ENCODE data around the gene ZAP70.

ZAP70 gene

DNA sequence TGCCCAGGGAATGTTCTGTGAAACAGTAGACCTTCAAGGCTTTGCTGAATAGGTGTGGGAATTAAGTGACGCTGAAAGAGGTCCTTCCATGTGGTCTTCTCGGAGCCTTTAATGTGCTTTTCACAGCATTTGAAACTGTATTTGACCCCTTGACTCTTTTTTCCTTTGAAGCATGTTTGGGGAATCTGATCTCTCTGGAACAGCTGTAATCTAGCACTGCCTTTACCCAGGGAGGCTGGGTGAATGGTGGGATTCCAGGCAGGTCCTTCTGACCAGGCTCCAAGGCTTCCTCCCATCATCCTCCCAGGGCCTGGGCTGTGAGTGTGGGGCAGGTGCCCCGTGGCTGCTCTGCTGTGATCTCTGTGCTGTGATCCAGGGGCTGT, 4.2 kb downstream of the ZAP70 start:
- DNase-seq (ENCODE audit: low read depth, low spot score), result no peak
- ChIA-PET POLR2A (no interaction called here), CTCF (interaction anchor here (0.7 to 13.7 kb wide), 3 partner anchors 19 to 127 kb away, joined by 3 to 134 read pairs (median 5); no protein-coding TSS in a partner anchor)
- TF ChIP-seq, protein P1, sequence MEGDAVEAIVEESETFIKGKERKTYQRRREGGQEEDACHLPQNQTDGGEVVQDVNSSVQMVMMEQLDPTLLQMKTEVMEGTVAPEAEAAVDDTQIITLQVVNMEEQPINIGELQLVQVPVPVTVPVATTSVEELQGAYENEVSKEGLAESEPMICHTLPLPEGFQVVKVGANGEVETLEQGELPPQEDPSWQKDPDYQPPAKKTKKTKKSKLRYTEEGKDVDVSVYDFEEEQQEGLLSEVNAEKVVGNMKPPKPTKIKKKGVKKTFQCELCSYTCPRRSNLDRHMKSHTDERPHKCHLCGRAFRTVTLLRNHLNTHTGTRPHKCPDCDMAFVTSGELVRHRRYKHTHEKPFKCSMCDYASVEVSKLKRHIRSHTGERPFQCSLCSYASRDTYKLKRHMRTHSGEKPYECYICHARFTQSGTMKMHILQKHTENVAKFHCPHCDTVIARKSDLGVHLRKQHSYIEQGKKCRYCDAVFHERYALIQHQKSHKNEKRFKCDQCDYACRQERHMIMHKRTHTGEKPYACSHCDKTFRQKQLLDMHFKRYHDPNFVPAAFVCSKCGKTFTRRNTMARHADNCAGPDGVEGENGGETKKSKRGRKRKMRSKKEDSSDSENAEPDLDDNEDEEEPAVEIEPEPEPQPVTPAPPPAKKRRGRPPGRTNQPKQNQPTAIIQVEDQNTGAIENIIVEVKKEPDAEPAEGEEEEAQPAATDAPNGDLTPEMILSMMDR (IDR thresholded peaks at IDR 0.05; ENCODE audit: insufficient read depth, low read length, missing control alignments), result no peak
- no peak overlapping the region for H3K4me3 ChIP-seq (ENCODE audit: low read depth, low read length)

DNA sequence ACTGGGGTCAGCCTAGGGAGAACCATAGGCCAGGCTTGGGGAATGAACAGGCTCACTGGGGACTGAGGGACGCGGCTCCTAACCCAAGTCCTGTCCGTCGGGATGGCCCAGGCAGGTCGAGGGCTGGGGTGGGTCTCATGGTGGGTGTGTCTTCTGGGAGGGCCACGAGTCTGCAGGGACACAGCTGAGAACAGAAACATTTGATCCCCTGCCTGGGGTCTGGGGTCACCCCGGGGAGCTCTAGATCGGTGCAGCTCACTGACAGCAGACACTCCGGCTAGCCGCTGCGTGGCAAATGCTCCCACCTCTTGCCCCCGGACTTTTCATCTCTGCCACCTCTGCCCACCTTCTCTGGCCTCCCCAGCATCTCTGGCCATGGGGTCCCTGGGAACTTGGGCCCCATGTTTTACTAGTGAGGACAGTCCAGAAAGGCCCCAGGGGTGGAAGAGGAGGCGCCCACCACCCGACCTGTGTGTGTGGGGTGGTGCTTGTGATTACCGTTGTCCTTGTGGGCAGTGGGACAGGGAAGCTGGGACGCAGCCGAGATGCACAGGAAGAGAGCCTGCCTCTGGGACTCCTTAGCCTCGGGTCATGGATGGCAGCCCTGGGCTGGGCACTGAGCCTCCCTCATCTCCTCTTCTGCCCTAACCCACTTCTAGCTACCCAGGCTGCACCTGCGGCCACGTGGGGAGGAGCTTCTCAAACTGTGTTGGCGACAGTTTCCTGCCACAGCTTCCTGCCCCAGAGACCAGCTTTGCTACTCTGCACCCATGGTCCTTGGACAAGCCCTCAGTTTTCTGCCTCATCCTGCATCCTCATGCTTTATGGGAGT, 4.9 kb downstream of the ZAP70 start:
- TF ChIP-seq, protein P1 (IDR thresholded peaks at IDR 0.05; ENCODE audit: insufficient read depth, low read length, missing control alignments), result no peak
- ChIA-PET CTCF (interaction anchor here (0.5 to 13.7 kb wide), 4 partner anchors 19 to 577 kb away, joined by 3 to 134 read pairs (median 4); no protein-coding TSS in a partner anchor), POLR2A (no interaction called here)
- no peak overlapping the region for H3K4me3 ChIP-seq (ENCODE audit: low read depth, low read length)
- DNase-seq (ENCODE audit: low read depth, low spot score), result no peak

DNA sequence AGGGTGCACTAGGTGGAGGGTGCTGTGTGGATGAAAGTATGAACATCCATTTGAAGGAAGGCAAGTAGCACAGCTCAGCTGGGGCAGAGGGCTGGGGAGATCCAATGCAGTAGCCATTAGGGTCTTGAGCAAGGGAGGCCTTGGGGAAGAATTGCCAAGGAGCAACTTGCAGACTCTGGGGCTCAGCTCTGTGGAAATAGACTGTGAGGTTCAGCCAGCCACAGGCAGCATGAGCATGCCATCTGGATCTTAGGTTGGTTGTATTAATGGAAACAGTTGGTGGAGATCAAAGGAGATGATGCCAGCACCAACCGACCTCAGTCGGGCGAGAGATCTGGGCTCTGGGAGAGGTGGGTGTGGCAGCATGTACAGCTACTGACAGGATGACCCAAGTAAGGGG, 5.6 kb downstream of the ZAP70 start:
- no peak for DNase-seq (ENCODE audit: low read depth, low spot score)
- TF ChIP-seq, protein P1 (IDR thresholded peaks at IDR 0.05; ENCODE audit: insufficient read depth, low read length, missing control alignments), result no peak
- H3K4me3 ChIP-seq (ENCODE audit: low read depth, low read length), result no peak overlapping the region
- POLR2A ChIA-PET, result no interaction called here
- CTCF ChIA-PET, result interaction anchor here (0.5 to 13.7 kb wide), 2 partner anchors 20 to 576 kb away, joined by 3 to 134 read pairs; no protein-coding TSS in a partner anchor

DNA sequence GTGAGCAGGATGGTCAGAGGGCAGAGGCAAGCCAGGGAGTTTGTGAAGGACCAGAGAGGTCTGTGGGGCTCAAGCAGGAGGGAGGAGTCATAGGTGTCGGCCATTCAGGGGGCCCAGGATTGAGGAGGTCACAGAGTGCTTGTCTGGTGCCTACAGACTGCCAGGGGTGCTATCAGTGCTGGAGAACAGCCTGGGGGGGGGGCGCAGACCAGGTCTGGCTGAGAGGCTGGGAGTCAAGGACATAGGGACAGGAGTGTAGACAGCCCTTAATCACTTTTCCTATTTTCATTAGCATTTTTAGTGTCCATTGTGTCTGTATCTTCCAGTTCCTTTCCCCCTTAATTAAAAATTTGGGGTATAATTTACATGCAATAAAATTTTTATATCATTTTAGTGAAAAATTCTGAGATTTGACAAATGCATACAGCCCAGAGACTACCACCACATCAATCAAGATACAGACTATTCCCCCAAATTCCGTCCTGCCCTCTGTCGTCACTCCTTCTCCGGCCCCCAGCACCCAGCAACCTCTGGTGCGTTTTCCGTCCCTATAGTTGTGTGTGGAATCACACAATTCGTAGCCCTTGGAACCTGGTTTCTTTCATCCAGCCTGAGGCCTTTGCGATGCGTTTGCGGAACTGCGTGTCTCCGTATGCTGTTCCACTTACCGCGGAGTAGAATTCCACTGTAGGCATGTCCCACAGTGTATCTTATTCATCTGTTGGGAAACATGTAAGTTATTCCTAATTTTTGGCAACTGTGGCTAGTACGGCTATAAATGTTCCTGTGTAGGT, 6.2 kb downstream of the ZAP70 start:
- TF ChIP-seq, protein P1 (IDR thresholded peaks at IDR 0.05; ENCODE audit: insufficient read depth, low read length, missing control alignments), result no peak
- POLR2A ChIA-PET, result no interaction called here
- CTCF ChIA-PET, result no interaction called here
- H3K4me3 ChIP-seq (ENCODE audit: low read depth, low read length), result no peak overlapping the region
- DNase-seq (ENCODE audit: low read depth, low spot score), result no peak

DNA sequence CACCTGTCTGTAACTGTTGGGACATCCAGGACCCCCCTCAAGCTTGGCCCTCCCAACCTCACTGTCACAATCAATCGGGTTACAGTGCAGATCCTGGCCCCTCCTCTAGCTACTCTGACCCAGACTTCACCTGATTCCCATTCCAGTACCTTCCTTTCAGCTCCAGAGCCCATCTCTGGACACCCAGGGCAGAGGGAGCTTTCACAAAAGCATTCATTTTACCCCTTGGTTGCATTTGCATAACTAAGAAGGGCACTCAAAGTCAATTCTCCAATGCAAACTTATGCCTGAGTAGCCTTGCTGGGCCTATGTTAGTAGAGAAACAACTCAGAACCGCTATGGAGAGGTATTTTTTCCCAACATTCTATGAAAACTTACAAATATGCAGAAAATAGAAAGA, 7.4 kb downstream of the ZAP70 start:
- CTCF ChIA-PET, result no interaction called here
- no peak overlapping the region for H3K4me3 ChIP-seq (ENCODE audit: low read depth, low read length)
- TF ChIP-seq, protein P1 (IDR thresholded peaks at IDR 0.05; ENCODE audit: insufficient read depth, low read length, missing control alignments), result no peak
- no peak for DNase-seq (ENCODE audit: low read depth, low spot score)
- POLR2A ChIA-PET, result no interaction called here

DNA sequence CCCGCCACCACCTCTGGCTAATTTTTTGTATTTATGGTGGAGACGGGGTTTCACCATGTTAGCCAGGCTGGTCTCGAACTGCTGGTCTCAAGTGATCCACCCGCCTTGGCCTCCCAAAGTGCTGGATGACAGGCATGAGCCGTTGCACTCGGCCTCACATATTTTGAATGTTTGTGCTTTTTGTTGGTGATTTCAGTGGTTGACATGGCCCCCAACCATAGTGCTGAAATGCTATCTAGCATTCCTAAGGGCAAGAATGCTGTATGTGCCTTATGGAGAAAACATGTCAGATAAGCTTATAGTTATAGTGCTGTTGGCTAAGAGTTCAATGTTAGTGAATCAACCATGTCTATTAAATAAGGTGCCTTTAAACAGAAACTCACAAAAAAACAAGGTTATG, 8.9 kb downstream of the ZAP70 start:
- no peak for DNase-seq (ENCODE audit: low read depth, low spot score)
- POLR2A ChIA-PET, result no interaction called here
- no peak overlapping the region for H3K4me3 ChIP-seq (ENCODE audit: low read depth, low read length)
- CTCF ChIA-PET, result interaction anchor here (1.2 kb wide), 1 partner anchor 22 kb away, joined by 4 read pairs; no protein-coding TSS in a partner anchor
- TF ChIP-seq, protein P1 (IDR thresholded peaks at IDR 0.05; ENCODE audit: insufficient read depth, low read length, missing control alignments), result no peak

Data from AG04449 (cell line).